Pancreas (tissue), 10 donors: ENCODE measurements around the gene MRPS26. TPM values are rescaled to one million over a fixed set of nuclear protein-coding genes. Genes with fewer than 3 reads are reported as not detected.
"Not testable (repeated sequence)": the region's sequence is repeated elsewhere in the genome, so short reads cannot be mapped to it uniquely, and the experiment has no call there.

Source experiments
- ATAC-seq, 4 donors: fragments of 200-7000 bp; cut with Tn5 transposase; one replicate each; pipeline versions ENCODE4 v1.8.0 to v1.9.1; 2020; ENCODE audit warnings: mild to moderate bottlenecking in 4 of 4, moderate library complexity in 4 of 4
- DNase-seq, 6 donors: peaks; one replicate each; pipeline ENCODE4 v3.0.0-alpha.2; 2020
- FAIRE-seq: peaks from 2 replicates; lab custom pipeline; 2012; peaks lifted over from hg19 to GRCh38; lab: Jason Lieb, UNC
- H3K27ac ChIP-seq, 4 donors: fragments of 200-600 bp; sonication (generic); 1 replicate in 3 of 4; 2 replicates in 1 of 4; pipeline versions ENCODE4 v1.5.0 to v1.8.0; 2020
- H3K27me3 ChIP-seq, 4 donors: fragments of 200-600 bp; one replicate each; pipeline ENCODE4 v1.8.0; 2021
- H3K36me3 ChIP-seq, 3 donors: fragments of 200-600 bp; sonication (generic) in 1 of 3; one replicate each; pipeline versions ENCODE4 v1.5.0 to v1.8.0; 2020 to 2021
- H3K4me1 ChIP-seq, 3 donors: fragments of 200-600 bp; one replicate each; pipeline ENCODE4 v1.8.0; 2021
- H3K4me3 ChIP-seq, 4 donors: fragments of 200-600 bp; sonication (generic) in 2 of 4; one replicate each; pipeline versions ENCODE4 v1.5.0 to v1.8.0; 2020 to 2021
- H3K9me3 ChIP-seq, 4 donors: fragments of 200-600 bp; one replicate each; pipeline ENCODE4 v1.8.0; 2021
- CTCF ChIP-seq, 4 donors: fragments of 200-600 bp; sonication (generic) in 3 of 4; IDR thresholded peaks; one replicate each; pipeline versions ENCODE4 v1.5.0 to v1.8.0; 2021; ENCODE audit warnings: antibody characterized with exemption in 4 of 4
- WGBS, 2 donors: extraction: QIAGEN DNeasy Blood & Tissue Kit; methylation state at CpG; one replicate each; pipeline ENCODE4 v1.1.7; 2013; 5-methylcytosine and 5-hydroxymethylcytosine counted together
- intact Hi-C, 3 donors: fragments of 100-400 bp; cut with DNase I; formaldehyde crosslinking; loops; one replicate each; pipeline versions ENCODE4 v1.11.1 to v1.14.2; 2022
- polyA plus RNA-seq, 2 donors: library from polyadenylated mRNA; stranded (reverse); fragments of 200-250 nt; gene quantifications; one replicate each; pipeline ENCODE4 v1.2.3, GENCODE V29; 2013
- total RNA-seq, 6 donors: library from RNA; stranded (reverse); fragmentation: NEBNext Ultra II Directional in 4 of 6; extraction: Animal tissue kit (Norgen Biotek cat#: 25700) in 4 of 6; gene quantifications; one replicate each; pipeline versions ENCODE4 v1.2.1 to v1.2.4, GENCODE V29; 2021 to 2023
- donor health status: healthy with polysubstance abuse.
- donor health status: DM: no; HTN: no; CAD: no; lungs with moderate emphysema.
- donor health status: DM: no; HTN: no; CAD: no.
- donor health status: control.
- donor health status: control.
- donor health status: Bipolar disorder and iron deficiency.
- donor health status: DM: yes; HTN: yes; CAD: no.
- donor health status: DM: no; HTN: no; CAD: no.
- donor health status: DM: no; HTN: no; CAD: no.
- donor health status: DM: yes; HTN: yes; CAD: no.

Gene MRPS26
- total and polyA plus RNA-seq, 8 donors: 14.4 to 46.7 (median 22.8) TPM

GRCh38 chr20:3010985-3011723 is 34.7 kb upstream of the MRPS26 start:
- Histone ChIP-seq H3K27ac (no peak overlapping the region), H3K36me3 (no peaks in the 10 kb centered on the region), H3K4me1 (no peaks in the 10 kb centered on the region), H3K9me3 (no peaks in the 10 kb centered on the region), H3K27me3 (no peaks in the 10 kb centered on the region), H3K4me3 (no peak overlapping the region)
- 90 to 91% methylated on average over 1 of the region's 1 CpG for WGBS, 2 donors
- FAIRE-seq: no peak
- intact Hi-C loops: no loop called here
- no peak for TF ChIP-seq CTCF (IDR thresholded peaks at IDR 0.05)
- no peak for DNase-seq
- ATAC-seq: no peak

GRCh38 chr20:3011752-3012151 is 34.1 kb upstream of the MRPS26 start:
- 85 to 89% methylated on average over 3 of the region's 3 CpGs for WGBS, 2 donors
- no peak for DNase-seq
- H3K4me3 ChIP-seq: no peak overlapping the region
- H3K36me3 ChIP-seq: no peaks in the 10 kb centered on the region
- no peaks in the 10 kb centered on the region for H3K9me3 ChIP-seq
- TF ChIP-seq CTCF (IDR thresholded peaks at IDR 0.05): no peak
- no peaks in the 10 kb centered on the region for H3K4me1 ChIP-seq
- no peaks in the 10 kb centered on the region for H3K27me3 ChIP-seq
- no peak for ATAC-seq
- H3K27ac ChIP-seq: no peak overlapping the region
- intact Hi-C loops: no loop called here
- FAIRE-seq: no peak

- ATAC-seq (no peak), DNase-seq (no peak), FAIRE-seq (no peak)
- no peak for TF ChIP-seq CTCF (IDR thresholded peaks at IDR 0.05)
- Histone ChIP-seq H3K27me3 (no peaks in the 10 kb centered on the region), H3K4me3 (no peak overlapping the region), H3K27ac (no peak overlapping the region), H3K9me3 (no peaks in the 10 kb centered on the region), H3K36me3 (no peaks in the 10 kb centered on the region), H3K4me1 (no peaks in the 10 kb centered on the region)
- 96 to 97% methylated on average over 5 of the region's 5 CpGs for WGBS, 2 donors
- intact Hi-C loops: no loop called here
Observed at GRCh38 chr20:3013771-3014170, 32.1 kb upstream of the MRPS26 start.

- Histone ChIP-seq H3K27me3 (no peaks in the 10 kb centered on the region), H3K9me3 (no peaks in the 10 kb centered on the region), H3K4me3 (no peak overlapping the region), H3K27ac (no peak overlapping the region), H3K36me3 (no peaks in the 10 kb centered on the region), H3K4me1 (no peaks in the 10 kb centered on the region)
- no peak for ATAC-seq
- FAIRE-seq: no peak
- intact Hi-C loops: no loop called here
- no peak for TF ChIP-seq CTCF (IDR thresholded peaks at IDR 0.05)
- DNase-seq: no peak
- WGBS, 2 donors: 96 to 98% methylated on average over 7 of the region's 7 CpGs
Observed at GRCh38 chr20:3014179-3014578, 31.7 kb upstream of the MRPS26 start.

GRCh38 chr20:3014662-3015061 is 31.2 kb upstream of the MRPS26 start:
- no peak for FAIRE-seq
- no peaks in the 10 kb centered on the region for H3K4me1 ChIP-seq
- DNase-seq: no peak
- intact Hi-C loops: no loop called here
- WGBS, 2 donors: 69 to 81% methylated on average over 3 of the region's 3 CpGs
- no peaks in the 10 kb centered on the region for H3K36me3 ChIP-seq
- H3K27ac ChIP-seq: no peak overlapping the region
- H3K4me3 ChIP-seq: no peak overlapping the region
- no peak for TF ChIP-seq CTCF (IDR thresholded peaks at IDR 0.05)
- H3K9me3 ChIP-seq: no peaks in the 10 kb centered on the region
- H3K27me3 ChIP-seq: no peaks in the 10 kb centered on the region
- no peak for ATAC-seq

- intact Hi-C loops, H3K27ac ChIP-seq, FAIRE-seq, H3K36me3 ChIP-seq, DNase-seq, H3K4me1 ChIP-seq, ATAC-seq, H3K4me3 ChIP-seq, H3K9me3 ChIP-seq, H3K27me3 ChIP-seq: not testable (repeated sequence)
- WGBS, 2 donors: 90 to 92% methylated on average over 5 of the region's 5 CpGs
Observed at GRCh38 chr20:3015302-3015701, 30.6 kb upstream of the MRPS26 start.
